SK-N-SH (cell line): ENCODE results near the gene TMEM266.

Experiments
- CTCF ChIP-seq: fragments of 200-600 bp; sonication (generic); IDR thresholded peaks from 2 replicates; pipeline ENCODE4 v1.6.1; 2017; ENCODE audit warnings: antibody characterized with exemption, mild to moderate bottlenecking, moderate library complexity
- EP300 ChIP-seq, 2 experiments: IDR thresholded peaks; 2 replicates each; pipeline versions ENCODE4 v1.4.0 to v1.6.1; 2012; ENCODE audit warnings: borderline replicate concordance in 1 of 2, low read depth in 1 of 2, low read length in 1 of 2
- EZH2phosphoT487 ChIP-seq: fragments of 200-600 bp; sonication (generic); IDR thresholded peaks from 2 replicates; pipeline ENCODE4 v1.6.1; 2017; ENCODE audit warnings: low read depth, mixed run types, mild to moderate bottlenecking, antibody characterized with exemption, moderate library complexity, borderline replicate concordance
- FOSL2 ChIP-seq: IDR thresholded peaks from 2 replicates; pipeline ENCODE4 v1.4.0; 2012; ENCODE audit warnings: low read depth, mild to moderate bottlenecking, moderate library complexity, borderline replicate concordance
- GABPA ChIP-seq: IDR thresholded peaks from 2 replicates; pipeline ENCODE4 v1.4.0; 2012; ENCODE audit warnings: low read depth, mild to moderate bottlenecking
- MAX ChIP-seq: IDR thresholded peaks from 2 replicates; pipeline ENCODE4 v1.4.0; 2012; ENCODE audit warnings: low read depth
- NFIC ChIP-seq: IDR thresholded peaks from 2 replicates; pipeline ENCODE4 v1.4.0; 2012; ENCODE audit warnings: borderline replicate concordance
- POLR2AphosphoS5 ChIP-seq: IDR thresholded peaks from 2 replicates; pipeline ENCODE4 v1.6.1; 2012; ENCODE audit warnings: low read depth, low read length
- RCOR1 ChIP-seq: fragments of 150-350 bp; IDR thresholded peaks from 2 replicates; pipeline ENCODE4 v1.6.1; 2017; ENCODE audit warnings: antibody characterized with exemption, low read length
- REST ChIP-seq: IDR thresholded peaks from 2 replicates; pipeline ENCODE4 v1.6.1; 2012; ENCODE audit warnings: mild to moderate bottlenecking, low read depth, low read length, moderate library complexity
- RFX5 ChIP-seq: IDR thresholded peaks from 2 replicates; pipeline ENCODE4 v1.6.1; 2012; ENCODE audit warnings: mild to moderate bottlenecking, improper control_type of control experiment, low read length
- SIN3A ChIP-seq: IDR thresholded peaks from 2 replicates; pipeline ENCODE4 v1.6.1; 2012; ENCODE audit warnings: low read depth, mild to moderate bottlenecking, low read length, moderate library complexity, borderline replicate concordance
- TEAD4 ChIP-seq: IDR thresholded peaks from 2 replicates; pipeline ENCODE4 v1.4.0; 2012; ENCODE audit warnings: mild to moderate bottlenecking, borderline replicate concordance; ENCODE audit not compliant: insufficient read depth

- TF ChIP-seq CTCF (no peak), EZH2phosphoT487 (no peak), POLR2AphosphoS5 (no peak), REST (no peak), TEAD4 (no peak), NFIC (no peak), MAX (no peak), GABPA (no peak), RFX5 (no peak), FOSL2 (no peak), RCOR1 (no peak), EP300 (IDR thresholded peaks at IDR 0.05; ENCODE audit: borderline replicate concordance in 1 of 2, low read depth in 1 of 2, low read length in 1 of 2) (no peak), SIN3A (no peak)
Observed at GRCh38 chr15:76038512-76038911, 21.3 kb upstream of the TMEM266 start.
